Neutrophil (primary cell): ENCODE data around the gene CLEC3B.

Experiments
- H3K27ac ChIP-seq: fragments of 200-600 bp; sonication (generic); 2 replicates; pipeline ENCODE4 v1.5.1; 2016; ENCODE audit warnings: mild to moderate bottlenecking, moderate library complexity
- H3K27me3 ChIP-seq: fragments of 200-600 bp; sonication (generic); 2 replicates; pipeline ENCODE4 v1.6.0; 2016; ENCODE audit warnings: mild to moderate bottlenecking
- H3K36me3 ChIP-seq: fragments of 200-600 bp; sonication (generic); 2 replicates; pipeline ENCODE4 v1.5.1; 2017
- H3K4me1 ChIP-seq, 2 experiments: fragments of 200-600 bp in 1 of 2; sonication (generic) in 1 of 2; 1 replicate in 1 of 2; 2 replicates in 1 of 2; pipeline versions ENCODE4 v1.5.1 to v1.6.1; 2013 to 2016; ENCODE audit warnings: low read depth in 1 of 2, low read length in 1 of 2, mild to moderate bottlenecking in 1 of 2, moderate library complexity in 1 of 2; ENCODE audit not compliant: control insufficient read depth in 1 of 2, insufficient read depth in 1 of 2
- H3K4me3 ChIP-seq, 2 experiments: fragments of 200-600 bp in 1 of 2; sonication (generic) in 1 of 2; 1 replicate in 1 of 2; 2 replicates in 1 of 2; pipeline ENCODE4 v1.5.1; 2013 to 2016; ENCODE audit warnings: low read depth in 1 of 2, low read length in 1 of 2, mild to moderate bottlenecking in 1 of 2, moderate library complexity in 1 of 2
- H3K9me3 ChIP-seq: fragments of 200-600 bp; sonication (generic); 2 replicates; pipeline ENCODE4 v1.5.1; 2016
- CTCF ChIP-seq: fragments of 200-600 bp; sonication (generic); IDR thresholded peaks from 2 replicates; pipeline ENCODE4 v1.5.1; 2016; ENCODE audit warnings: antibody characterized with exemption

The CLEC3B gene

GRCh38 chr3:45023675-45024074 is 2.4 kb upstream of the CLEC3B start:
- H3K4me3 ChIP-seq, result no peak overlapping the region
- H3K9me3 ChIP-seq, result no peaks in the 10 kb centered on the region
- H3K4me1 ChIP-seq, result no peaks in the 10 kb centered on the region
- H3K27ac ChIP-seq, result no peak overlapping the region
- H3K36me3 ChIP-seq, result no peaks in the 10 kb centered on the region
- H3K27me3 ChIP-seq, result peaks cover 14% of the 10 kb centered on the region
- TF ChIP-seq CTCF, result no peak

GRCh38 chr3:45024542-45025255 is 1.4 kb upstream of the CLEC3B start:
- Histone ChIP-seq H3K4me3 (no peak overlapping the region), H3K27ac (no peak overlapping the region), H3K9me3 (no peaks in the 10 kb centered on the region), H3K27me3 (peaks cover 14% of the 10 kb centered on the region), H3K4me1 (no peaks in the 10 kb centered on the region), H3K36me3 (no peaks in the 10 kb centered on the region)
- TF ChIP-seq CTCF, result no peak

- Histone ChIP-seq H3K36me3 (no peaks in the 10 kb centered on the region), H3K27ac (no peak overlapping the region), H3K4me3 (no peak overlapping the region), H3K27me3 (peaks cover 14% of the 10 kb centered on the region), H3K4me1 (no peaks in the 10 kb centered on the region), H3K9me3 (no peaks in the 10 kb centered on the region)
- TF ChIP-seq CTCF, result no peak
Observed at GRCh38 chr3:45026957-45027356, 854 bp downstream of the CLEC3B start.

GRCh38 chr3:45027441-45027840 is 1.3 kb downstream of the CLEC3B start:
- H3K9me3 ChIP-seq, result no peaks in the 10 kb centered on the region

GRCh38 chr3:45029216-45029615 is 3.1 kb downstream of the CLEC3B start:
- Histone ChIP-seq H3K36me3 (no peaks in the 10 kb centered on the region), H3K27me3 (peaks cover 14% of the 10 kb centered on the region), H3K9me3 (no peaks in the 10 kb centered on the region), H3K4me3 (no peak overlapping the region), H3K27ac (no peak overlapping the region), H3K4me1 (peaks cover 6 to 7% of the 10 kb centered on the region in 2 experiments)
- no peak for TF ChIP-seq CTCF

More at GRCh38 chr3:45027441-45027840, 1.3 kb downstream of the CLEC3B start:
- no peak for TF ChIP-seq CTCF
- Histone ChIP-seq H3K4me3 (no peak overlapping the region), H3K36me3 (no peaks in the 10 kb centered on the region), H3K4me1 (no peaks in the 10 kb centered on the region), H3K27me3 (peaks cover 14% of the 10 kb centered on the region), H3K27ac (no peak overlapping the region)
